ENCODE measurements around the gene ABCB8.
"Not testable (repeated sequence)": the region's sequence is repeated elsewhere in the genome, so short reads cannot be mapped to it uniquely, and the experiment has no call there.

Gene ABCB8

DNA sequence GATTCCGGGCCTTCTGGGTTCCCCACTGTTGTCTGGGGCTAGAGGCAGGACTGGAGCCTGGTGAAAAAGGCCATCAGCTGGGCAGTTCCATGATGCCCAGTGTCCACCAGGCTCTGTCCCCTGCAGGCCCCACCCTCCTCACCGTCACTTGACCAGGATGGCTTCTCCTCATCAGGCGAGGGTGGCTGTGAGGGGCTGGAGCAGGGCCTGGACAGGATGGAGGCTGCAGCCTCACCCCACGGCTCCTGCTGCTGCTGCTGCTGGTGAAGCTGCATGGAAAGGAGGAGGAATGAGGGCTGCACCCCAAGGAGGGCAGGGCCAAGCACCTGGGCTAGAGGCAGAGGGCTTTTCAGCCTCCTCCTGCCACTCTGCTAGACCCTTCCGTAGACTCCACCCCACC is 12.3 kb upstream of the ABCB8 start:
- no peak for DNase-seq

DNA sequence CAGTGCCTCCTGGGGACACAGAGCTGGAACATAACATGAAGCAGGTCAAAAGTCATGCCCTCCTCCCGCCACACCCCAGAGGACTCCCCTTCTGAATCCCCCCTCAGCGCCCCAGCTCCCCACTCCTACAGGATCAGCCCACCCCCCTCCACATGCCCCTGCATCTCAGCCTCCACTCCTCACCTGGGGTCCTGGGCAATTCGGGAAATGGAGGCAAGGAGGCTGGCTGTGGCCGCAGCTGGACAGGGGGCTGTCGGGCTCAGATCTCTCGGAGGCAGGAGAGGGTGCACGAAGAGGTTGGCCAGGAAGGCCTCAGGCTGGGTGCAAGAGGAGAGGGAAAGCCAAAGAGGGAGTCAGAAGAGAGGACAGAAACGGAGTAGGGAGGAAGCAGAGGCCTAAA is 11.7 kb upstream of the ABCB8 start:
- no peak for DNase-seq

DNA sequence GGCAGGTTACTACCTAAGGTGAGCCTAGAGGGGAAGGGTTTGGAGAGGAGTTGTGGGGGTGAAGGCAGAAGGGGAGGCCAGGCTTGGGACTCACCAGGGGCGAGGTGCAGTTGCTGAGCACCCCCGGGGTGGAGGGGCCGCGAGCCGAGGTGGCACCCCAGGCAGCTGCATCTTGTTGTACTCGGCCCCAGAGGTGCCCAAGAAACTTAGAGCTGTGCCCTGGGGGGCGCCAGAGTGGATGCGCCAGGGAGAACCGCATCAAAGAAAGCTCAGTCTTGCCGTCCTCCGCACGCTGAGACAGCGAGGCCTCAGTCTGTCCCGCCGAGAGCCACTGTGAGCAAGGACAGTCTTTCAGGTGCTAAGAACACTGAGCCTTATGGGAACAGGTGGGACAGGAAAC is 11.3 kb upstream of the ABCB8 start:
- no peak for DNase-seq

DNA sequence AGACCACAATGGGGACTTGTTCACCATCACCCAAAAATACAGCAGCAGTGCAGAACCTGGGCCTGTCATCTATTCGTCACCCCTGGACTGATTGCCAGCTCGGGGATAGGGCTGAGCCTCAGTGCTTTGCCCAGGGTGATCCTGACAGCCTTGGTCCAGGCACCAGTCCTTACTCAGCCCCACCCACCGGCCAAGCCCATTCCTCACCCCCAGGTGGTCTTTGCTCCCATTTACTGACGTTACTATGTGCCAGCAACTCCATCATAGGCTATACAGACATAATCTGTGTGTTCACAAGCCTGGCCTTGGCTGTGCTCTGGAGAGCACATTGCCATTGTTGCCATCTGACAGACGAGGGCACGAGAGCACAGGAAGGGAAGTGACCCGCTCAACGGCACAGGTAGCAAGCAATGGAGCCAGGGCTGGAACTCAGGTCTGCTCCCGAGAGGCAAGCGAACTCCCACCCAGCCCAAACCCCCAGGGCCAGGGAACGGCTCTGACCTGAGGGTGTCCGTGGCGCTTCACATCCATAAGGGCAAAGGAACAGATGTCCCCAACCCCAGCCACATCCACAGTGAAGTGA is 10.8 kb upstream of the ABCB8 start:
- no peak for DNase-seq

DNA sequence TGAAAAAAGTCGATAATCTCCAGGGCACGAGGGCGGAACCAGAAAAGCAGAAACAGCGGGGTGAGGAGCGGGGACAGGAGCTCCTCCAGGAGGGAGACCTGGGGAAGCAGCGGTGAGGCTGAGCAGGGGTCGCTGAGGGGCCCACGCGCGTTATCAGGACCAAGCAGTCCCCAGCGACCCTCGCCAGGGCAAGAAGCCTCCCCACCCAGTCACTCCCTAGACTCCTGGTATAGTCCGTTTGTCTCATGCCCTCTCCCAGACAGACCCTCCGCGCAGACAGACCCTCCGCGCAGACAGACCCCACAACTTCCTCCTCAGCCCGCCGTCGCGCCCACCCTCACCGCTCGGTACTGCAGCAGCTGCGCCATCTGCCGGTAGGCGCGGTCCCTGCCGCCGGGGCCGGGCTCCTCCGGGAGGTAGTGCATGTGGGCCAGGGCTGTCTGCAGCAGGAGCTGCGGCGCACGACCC is 10.3 kb upstream of the ABCB8 start:
- peak; percentile 76 for DNase-seq

DNA sequence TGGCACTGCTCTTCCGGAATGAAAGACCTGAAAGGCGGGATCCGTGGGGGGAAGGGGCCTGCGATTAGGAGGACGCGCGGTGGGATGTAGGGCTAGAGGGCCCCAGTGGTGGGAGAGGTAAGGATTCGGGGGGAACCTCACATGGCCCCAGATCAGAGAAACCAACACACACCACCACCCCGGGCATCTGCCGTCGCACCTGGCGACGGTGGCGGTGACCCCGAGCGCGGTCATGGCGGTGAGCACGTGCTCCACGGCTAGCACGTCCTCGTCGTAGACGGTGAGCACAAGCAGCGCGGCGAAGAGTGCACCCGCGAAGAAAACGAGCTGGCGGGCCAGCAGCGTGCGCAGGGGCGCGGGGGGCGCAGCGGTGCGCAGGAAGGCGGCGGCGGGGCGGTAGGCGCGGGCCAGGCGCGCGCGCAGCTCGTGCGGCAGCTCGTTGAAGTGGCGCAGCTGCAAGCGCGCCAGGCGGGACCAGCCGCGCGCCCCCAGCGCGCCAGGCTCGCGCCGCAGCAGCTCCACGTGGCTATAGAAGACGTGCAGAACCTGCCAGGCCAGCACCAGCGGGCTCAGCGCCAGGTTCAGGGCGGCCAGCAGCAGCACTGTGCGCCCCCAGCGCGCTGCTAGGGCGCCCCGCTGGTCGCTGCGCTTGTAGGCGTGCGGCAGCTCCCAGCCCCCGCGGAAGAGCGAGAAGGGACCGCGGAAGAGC is 9.7 kb upstream of the ABCB8 start:
- peak; percentile 32 for DNase-seq

DNA sequence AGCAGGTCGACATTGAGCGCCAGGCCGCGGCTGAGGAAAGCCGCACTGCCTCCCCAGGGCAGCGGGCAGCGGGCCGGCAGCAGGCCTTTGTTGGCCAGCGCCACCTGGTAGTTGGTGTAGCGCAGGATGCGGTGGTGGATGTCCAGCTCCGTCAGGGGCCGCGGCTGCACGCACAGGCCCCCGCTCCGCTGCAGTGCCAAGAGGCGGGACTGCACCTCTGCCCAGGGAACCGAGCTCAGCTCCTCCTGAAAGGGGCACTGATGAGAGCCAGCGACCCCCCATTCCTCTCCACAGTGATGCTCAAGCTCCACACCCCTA is 9.2 kb upstream of the ABCB8 start:
- no peak for DNase-seq

DNA sequence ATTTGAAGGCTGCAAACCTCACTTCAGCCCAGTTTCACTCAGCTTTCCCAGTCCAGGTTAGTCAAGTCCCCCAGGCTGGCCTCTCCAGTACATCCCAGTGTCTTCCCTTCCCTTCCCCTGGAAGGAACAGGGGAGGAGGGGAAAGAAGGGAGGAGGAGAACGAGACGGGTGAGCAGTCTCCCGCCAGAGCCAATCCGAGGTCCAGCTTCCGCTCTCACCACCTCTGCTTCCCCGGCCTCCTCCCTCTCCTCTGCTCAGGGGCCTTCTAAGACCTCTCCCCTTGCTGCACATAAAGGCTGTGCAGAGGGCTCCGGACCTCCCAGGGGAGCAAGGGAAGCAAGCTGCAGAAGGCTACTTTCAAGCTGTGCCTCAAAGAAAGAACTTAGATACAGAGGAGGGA is 8.0 kb upstream of the ABCB8 start:
- DNase-seq: no peak

DNA sequence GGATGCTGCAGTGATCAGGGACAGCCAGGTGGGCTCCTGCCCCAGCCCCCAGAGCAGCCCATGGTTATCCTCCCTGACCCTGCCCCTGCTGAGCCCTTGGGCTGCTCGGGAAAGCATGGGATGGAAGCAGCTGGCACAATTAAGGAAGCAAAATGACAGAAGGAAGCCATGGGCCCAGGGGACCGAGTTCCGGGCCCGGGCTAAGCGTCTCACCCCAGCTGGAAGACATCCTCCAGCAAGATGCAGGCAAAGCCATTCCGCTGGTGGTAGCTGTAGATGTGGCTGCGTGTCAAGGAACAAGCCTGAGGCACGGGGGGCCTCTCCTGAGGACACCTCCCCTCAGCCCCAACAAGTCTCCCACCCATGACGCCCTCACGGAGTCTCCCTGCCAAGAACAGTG is 5.0 kb upstream of the ABCB8 start:
- no peak for DNase-seq

DNA sequence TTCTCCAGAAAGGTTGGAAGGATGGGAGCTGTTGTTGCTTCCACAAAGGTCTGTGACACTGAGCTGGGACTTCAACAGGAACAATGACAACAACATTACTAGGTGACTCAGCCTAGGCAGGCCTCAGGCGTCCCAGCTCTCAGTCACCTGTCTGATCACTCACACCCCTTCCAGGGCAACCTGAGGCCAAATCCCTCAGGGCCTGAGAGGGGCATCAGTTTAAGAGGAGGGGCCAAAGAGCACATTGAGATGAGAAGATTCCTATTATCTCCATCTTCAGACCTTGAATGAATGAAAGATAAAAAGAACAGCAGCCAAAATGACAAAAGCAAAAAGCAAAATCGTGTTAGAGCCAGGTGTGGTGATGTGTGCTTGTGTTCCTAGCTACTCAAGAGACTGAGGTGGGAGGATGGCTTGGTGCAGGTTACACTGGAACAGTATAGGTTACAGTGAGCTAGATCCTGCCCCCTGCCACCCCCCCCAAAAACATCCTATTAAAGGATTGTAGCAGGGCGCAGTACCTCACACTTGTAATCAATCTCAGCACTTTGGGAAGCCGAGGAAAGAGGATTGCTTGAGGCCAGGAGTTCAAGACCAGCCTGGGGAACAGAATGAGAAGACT is 3.7 kb upstream of the ABCB8 start, which contains the start of gene ATG9B:
Gene ATG9B, minus strand, starts transcription at position 60 of the 622 bp plus-strand sequence. CDS start 71 bp downstream, outside the sequence.
- no peak for DNase-seq

DNA sequence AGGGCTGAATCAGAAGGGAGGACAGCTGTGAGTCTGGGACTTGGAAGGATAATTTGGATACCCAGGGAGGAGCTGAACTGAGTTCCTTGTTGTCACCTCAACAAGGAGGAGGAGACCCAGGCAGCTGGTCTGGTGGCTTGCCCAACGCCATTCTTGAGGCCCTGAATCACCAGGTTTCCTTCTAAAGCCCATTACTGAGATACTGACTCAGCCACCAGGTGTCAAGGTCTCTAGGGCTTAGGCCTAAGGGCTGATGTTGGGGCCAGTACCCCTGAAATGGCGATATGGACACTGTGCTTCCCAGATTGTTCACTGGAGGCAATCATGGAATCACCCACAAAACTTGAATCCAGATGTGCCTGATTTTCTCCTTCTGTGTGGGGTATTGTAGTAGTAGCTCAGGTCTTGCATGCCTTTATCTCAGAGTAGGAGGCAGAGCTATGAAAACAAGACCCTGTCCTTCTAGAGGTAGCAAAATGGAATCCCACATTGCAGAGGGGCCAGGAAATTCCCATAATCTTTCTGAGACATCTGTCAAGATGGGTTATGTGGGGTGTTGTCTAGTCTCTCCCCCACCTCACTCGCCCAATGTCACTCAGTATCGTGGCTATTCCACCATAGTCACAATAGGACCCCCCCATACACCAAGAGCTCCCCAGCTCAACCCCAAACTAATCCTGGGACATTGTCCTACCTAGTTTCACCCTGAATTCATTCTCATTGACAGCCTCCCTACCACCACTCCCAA is 2.2 kb upstream of the ABCB8 start:
- no peak for DNase-seq

DNA sequence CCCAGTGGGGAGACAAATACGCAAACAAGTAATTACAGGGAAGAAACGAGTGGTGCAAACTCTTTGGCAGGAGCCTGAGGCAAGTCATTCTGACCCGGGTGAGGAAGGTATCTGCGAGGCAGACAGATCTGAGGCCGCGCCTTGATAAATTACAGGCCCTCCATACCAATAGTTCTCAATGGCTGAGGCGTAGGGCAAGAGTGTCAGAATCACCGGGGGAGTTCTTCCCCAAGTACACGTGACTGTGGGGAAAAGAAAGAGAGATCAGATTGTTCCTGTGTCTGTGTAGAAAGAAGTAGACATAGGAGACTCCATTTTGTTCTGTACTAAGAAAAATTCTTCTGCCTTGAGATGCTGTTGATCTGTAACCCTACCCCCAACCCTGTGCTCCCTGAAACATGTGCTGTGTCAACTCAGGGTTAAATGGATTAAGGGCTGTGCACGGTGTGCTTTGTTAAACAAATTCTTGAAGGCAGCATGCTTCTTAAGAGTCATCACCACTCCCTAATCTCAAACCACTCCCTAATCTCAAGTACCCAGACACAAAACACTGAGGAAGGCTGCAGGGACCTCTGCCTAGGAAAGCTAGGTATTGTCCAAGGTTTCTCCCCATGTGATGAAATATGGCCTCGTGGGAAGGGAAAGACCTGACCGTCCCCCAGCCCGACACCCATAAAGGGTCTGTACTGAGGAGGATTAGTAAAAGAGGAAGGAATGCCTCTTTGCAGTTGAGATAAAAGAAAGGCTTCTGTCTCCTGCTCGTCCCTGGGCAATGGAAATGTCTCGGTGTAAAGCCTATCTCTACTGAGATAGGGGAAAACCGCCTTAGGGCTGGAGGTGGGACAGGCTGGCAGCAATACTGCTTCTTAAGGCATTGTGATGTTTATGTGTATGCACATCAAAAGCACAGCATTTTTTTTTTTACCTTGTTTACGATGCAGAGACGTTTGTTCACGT is 1.2 kb upstream of the ABCB8 start:
- not testable (repeated sequence) for DNase-seq

DNA sequence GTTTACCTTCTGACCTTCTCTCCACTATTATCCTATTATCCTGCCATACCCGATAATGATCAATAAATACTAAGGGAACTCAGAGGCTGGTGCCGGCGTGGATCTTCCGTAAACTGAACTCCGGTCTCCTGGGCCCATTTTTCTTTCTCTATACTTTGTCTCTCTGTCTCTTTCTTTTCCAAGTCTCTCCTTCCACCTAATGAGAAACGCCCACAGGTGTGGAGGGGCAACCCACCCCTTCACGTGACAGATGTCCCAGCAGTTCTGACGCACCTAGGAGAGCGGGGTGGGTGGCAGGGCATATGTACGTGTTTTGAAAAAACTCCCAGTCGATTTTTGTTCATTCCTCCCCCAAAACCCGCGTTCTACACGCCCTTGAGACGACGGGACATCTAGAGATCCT is 521 bp upstream of the ABCB8 start:
- not testable (repeated sequence) for DNase-seq

DNA sequence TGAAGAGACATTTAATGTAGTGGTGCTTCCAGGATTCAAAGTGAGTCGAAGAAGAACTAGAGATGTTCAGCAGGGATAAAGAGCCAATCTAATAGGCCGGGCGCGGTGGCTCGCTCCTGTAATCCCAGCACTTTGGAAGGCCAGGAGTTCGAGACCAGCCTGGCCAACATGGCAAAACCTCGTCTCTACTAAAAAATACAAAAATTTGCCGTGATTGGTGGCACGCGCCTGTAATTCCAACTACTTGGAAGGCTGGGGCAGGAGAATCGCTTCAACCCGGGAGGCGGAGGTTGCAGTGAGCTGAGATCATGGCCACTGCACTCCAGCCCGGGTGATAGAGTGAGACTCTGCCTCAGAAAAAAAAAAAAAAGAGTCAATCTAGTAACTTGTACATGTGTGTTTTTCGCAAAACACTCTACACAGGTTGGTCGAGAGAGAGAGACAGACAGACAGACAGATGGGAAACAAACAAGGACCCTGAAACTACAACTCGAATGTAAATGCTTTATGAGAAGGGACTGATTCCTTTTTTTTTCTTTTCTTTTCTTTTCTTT is 775 bp downstream of the ABCB8 start:
- no peak for DNase-seq

DNA sequence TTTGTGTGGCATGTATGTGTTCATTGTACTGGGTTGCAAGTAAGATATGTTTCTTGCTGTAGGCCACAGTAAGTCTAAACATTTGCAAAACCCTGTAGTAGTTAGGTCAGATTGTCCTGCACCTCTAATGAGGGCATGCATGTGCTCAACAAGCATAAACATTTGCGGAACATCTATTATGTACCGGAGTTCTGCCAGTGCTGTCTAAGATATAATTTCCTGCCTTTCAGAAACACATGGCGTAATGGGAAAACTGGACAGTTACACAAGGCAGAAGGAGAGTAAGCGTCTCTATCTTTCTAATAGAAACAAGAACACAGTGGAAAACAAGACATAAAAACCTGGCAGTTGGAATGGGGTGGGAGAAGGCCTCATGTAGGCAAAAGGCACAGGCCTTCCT is 2.8 kb downstream of the ABCB8 start:
- DNase-seq: no peak

DNA sequence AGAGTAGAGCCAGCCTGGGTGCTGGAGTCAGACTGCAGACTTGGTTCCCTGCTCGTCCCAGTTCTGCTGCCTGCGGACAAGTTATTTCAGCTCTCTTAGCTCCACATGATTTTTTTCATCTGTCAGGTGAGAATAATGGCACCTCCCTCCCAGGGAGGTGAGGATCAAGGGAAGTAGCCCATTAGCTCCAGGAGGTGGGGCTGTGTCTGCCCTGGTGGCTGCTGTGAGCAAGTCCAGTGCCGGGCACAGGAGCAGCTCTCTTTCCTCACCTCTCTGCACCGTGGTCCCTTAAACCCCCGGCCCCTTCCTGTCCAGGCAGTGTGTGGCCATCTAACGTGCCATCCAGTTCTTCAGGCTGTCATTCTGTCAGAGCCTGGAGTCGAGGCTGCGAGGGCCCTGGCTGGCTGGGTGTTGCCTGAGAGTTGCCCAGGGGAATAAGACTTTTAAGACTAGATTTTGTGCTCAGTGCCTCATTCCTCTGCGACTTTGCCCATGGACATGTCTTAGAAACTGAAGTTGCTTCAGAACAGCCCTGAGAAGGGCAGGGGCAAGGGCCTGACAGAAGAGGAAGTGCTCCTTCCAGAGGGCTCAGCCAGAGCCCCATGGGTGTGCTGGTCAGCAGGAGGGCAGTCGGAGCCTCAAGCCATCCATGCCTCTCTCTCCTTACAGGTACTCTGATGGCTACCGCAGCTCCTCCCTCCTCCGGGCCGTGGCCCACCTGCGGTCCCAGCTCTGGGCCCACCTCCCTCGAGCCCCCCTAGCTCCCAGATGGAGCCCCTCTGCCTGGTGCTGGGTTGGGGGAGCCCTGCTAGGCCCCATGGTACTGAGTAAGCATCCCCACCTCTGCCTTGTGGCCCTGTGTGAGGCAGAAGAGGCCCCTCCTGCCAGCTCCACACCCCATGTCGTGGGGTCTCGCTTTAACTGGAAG is 5.0 kb downstream of the ABCB8 start:
- no peak for DNase-seq

DNA sequence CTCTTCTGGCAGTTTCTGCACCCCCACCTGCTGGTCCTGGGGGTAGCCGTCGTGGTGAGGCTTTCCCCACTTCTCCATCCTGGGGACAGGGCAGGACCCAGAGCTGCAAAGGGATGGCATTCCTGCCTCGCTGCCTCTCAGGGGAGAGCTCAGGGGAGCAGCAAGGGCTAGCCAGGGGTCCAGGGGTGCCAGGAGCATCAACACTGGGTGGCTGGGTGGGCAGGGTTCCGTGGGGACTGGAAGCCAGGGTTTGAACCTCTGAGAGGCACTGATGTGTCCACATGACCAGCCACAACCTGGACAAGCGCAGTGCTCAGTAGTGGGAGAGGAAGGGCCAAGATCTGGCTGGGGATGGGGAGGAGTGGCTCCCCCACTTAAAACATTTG is 5.6 kb downstream of the ABCB8 start:
- DNase-seq: no peak

DNA sequence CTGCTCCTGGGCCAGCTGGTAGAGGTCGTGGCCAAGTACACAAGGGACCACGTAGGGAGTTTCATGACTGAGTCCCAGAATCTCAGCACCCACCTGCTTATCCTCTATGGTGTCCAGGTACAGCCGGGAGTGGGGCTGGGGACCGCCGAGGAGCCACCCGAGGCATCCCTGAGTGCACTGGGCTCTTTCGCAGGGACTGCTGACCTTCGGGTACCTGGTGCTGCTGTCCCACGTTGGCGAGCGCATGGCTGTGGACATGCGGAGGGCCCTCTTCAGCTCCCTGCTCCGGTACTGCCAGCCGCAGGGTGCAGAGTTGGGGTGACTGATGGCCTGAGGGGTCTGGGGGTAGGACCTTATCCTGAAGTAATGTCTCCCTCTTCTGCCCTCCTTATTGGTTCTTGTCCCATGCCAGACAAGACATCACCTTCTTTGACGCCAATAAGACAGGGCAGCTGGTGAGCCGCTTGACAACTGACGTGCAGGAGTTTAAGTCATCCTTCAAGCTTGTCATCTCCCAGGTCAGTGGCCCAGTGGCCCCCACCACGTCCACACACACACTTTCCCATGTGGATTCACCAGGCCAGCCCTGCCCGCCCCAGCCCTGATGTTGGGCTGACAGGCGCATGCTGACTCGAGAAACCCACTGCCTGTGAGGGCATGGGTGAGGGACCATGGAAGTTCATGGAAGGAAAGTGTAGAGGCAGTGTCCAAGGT is 6.2 kb downstream of the ABCB8 start:
- DNase-seq: no peak

DNA sequence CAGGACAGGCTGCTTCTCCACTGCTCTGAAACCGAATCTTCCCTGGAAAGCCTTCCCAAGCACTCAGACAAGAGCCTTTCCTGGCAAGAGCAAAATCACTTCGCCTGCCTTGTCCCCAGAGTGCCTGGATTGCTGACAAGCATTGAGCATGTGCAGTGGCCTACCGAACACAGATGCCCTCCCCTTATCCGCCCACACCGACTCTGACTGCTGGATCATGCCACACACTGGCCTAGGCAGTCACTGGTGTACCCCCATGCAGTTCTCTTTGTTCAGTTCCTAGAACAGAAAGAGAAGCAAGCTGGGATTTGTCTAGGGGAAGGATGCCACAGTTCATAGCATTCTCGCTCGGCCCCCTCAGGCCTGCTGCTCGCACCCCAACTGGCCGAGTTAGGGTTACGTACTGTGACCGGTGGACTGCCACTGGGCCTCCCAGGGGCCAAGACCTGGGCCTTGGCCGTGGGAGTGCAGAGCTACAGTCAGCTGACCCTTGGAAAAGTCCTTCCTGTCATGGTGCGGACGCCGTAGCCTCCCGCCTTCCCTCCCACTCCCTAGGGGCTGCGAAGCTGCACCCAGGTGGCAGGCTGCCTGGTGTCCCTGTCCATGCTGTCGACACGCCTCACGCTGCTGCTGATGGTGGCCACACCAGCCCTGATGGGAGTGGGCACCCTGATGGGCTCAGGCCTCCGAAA is 6.9 kb downstream of the ABCB8 start:
- DNase-seq: no peak

DNA sequence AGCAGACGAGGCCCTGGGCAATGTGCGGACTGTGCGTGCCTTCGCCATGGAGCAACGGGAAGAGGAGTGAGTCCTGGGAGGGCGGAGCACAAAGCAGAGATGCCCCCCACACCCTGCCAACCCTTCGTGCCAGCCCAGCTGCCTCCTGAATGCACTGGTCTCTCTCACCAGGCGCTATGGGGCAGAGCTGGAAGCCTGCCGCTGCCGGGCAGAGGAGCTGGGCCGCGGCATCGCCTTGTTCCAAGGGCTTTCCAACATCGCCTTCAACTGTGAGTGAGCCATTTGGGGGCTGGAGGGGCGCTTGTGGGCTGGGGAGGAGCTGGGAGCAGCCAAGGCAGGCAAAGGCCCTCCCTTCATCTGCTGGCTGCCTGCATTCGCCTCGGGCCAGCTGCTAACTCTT is 7.7 kb downstream of the ABCB8 start:
- no peak for DNase-seq
